Central memory CD8-positive, alpha-beta T cell (primary cell): Measurements from ENCODE around the gene PLEKHG3.
"Not testable (repeated sequence)": the region's sequence is repeated elsewhere in the genome, so short reads cannot be mapped to it uniquely, and the experiment has no call there.

Source experiments
- ATAC-seq: fragments of 150-1000 bp; cut with Tn5 transposase; replicated peaks from 2 replicates; pipeline ENCODE4 v1.10.0; 2022; ENCODE audit warnings: mild to moderate bottlenecking, moderate FRiP score, moderate number of reproducible peaks; ENCODE audit not compliant: poor library complexity, severe bottlenecking; ENCODE audit errors: extremely low read depth
- DNase-seq, 2 donors: peaks; one replicate each; pipeline ENCODE4 v3.0.0; 2021; ENCODE audit warnings: low spot score in 2 of 2
- H3K27ac Mint-ChIP-seq: one replicate; pipeline ENCODE4 v1.8.0; 2022; ENCODE audit warnings: low read depth, mild to moderate bottlenecking, moderate library complexity, mixed read lengths
- H3K27me3 Mint-ChIP-seq: one replicate; pipeline ENCODE4 v1.8.0; 2022; ENCODE audit warnings: mixed read lengths
- H3K36me3 Mint-ChIP-seq: one replicate; pipeline ENCODE4 v1.8.0; 2022; ENCODE audit warnings: mild to moderate bottlenecking, moderate library complexity, mixed read lengths; ENCODE audit not compliant: insufficient read depth
- H3K4me1 Mint-ChIP-seq: one replicate; pipeline ENCODE4 v1.8.0; 2022; ENCODE audit warnings: mixed read lengths
- H3K4me3 Mint-ChIP-seq: one replicate; pipeline ENCODE4 v1.8.0; 2022; ENCODE audit warnings: mild to moderate bottlenecking, moderate library complexity, mixed read lengths
- H3K9me3 Mint-ChIP-seq: one replicate; pipeline ENCODE4 v1.8.0; 2022; ENCODE audit warnings: mixed read lengths

The PLEKHG3 gene

GRCh38 chr14:64680013-64680713 is 24.1 kb upstream of the PLEKHG3 start:
- H3K4me1 Mint-ChIP-seq: no peaks in the 10 kb centered on the region
- H3K9me3 Mint-ChIP-seq: no peaks in the 10 kb centered on the region
- no peaks in the 10 kb centered on the region for H3K27me3 Mint-ChIP-seq
- no peak overlapping the region for H3K4me3 Mint-ChIP-seq
- no peaks in the 10 kb centered on the region for H3K36me3 Mint-ChIP-seq
- DNase-seq (no peak), ATAC-seq (no peak)
- no peak overlapping the region for H3K27ac Mint-ChIP-seq

GRCh38 chr14:64680714-64681065 is 23.5 kb upstream of the PLEKHG3 start:
- Mint-ChIP-seq H3K9me3 (no peaks in the 10 kb centered on the region), H3K4me3 (no peak overlapping the region), H3K27me3 (no peaks in the 10 kb centered on the region), H3K27ac (no peak overlapping the region), H3K4me1 (no peaks in the 10 kb centered on the region), H3K36me3 (no peaks in the 10 kb centered on the region)
- ATAC-seq: no peak
- no peak for DNase-seq

GRCh38 chr14:64681796-64682710 is 22.2 kb upstream of the PLEKHG3 start:
- H3K36me3 Mint-ChIP-seq: no peaks in the 10 kb centered on the region

GRCh38 chr14:64682843-64683242 is 21.4 kb upstream of the PLEKHG3 start:
- no peak for ATAC-seq
- no peak for DNase-seq
- H3K27ac Mint-ChIP-seq: no peak overlapping the region

More at GRCh38 chr14:64681796-64682710, 22.2 kb upstream of the PLEKHG3 start:
- ATAC-seq (no peak), DNase-seq (no peak)
- no peak overlapping the region for H3K4me3 Mint-ChIP-seq
- peaks cover 4% of the 10 kb centered on the region for H3K4me1 Mint-ChIP-seq
- H3K27me3 Mint-ChIP-seq: no peaks in the 10 kb centered on the region
- no peaks in the 10 kb centered on the region for H3K9me3 Mint-ChIP-seq
- H3K27ac Mint-ChIP-seq: no peak overlapping the region

GRCh38 chr14:64683264-64683663 is 21.0 kb upstream of the PLEKHG3 start:
- ATAC-seq (no peak), DNase-seq (no peak)
- Mint-ChIP-seq H3K4me1 (peaks cover 8% of the 10 kb centered on the region), H3K27ac (no peak overlapping the region), H3K9me3 (no peaks in the 10 kb centered on the region), H3K4me3 (no peak overlapping the region), H3K36me3 (no peaks in the 10 kb centered on the region), H3K27me3 (no peaks in the 10 kb centered on the region)

More at GRCh38 chr14:64682843-64683242, 21.4 kb upstream of the PLEKHG3 start:
- Mint-ChIP-seq H3K4me3 (no peak overlapping the region), H3K9me3 (no peaks in the 10 kb centered on the region), H3K27me3 (no peaks in the 10 kb centered on the region), H3K36me3 (no peaks in the 10 kb centered on the region), H3K4me1 (peaks cover 4% of the 10 kb centered on the region)

- H3K4me1 Mint-ChIP-seq: peaks cover 16% of the 10 kb centered on the region
- no peak overlapping the region for H3K27ac Mint-ChIP-seq
- no peaks in the 10 kb centered on the region for H3K9me3 Mint-ChIP-seq
- no peak overlapping the region for H3K4me3 Mint-ChIP-seq
- H3K36me3 Mint-ChIP-seq: no peaks in the 10 kb centered on the region
- no peaks in the 10 kb centered on the region for H3K27me3 Mint-ChIP-seq
- ATAC-seq: no peak
- DNase-seq: no peak
Observed at GRCh38 chr14:64684091-64684490, 20.1 kb upstream of the PLEKHG3 start.

- no peak for ATAC-seq
- no peak overlapping the region for H3K4me3 Mint-ChIP-seq
- no peak overlapping the region for H3K27ac Mint-ChIP-seq
- no peaks in the 10 kb centered on the region for H3K27me3 Mint-ChIP-seq
- H3K4me1 Mint-ChIP-seq: peaks cover 22% of the 10 kb centered on the region
- no peaks in the 10 kb centered on the region for H3K9me3 Mint-ChIP-seq
- DNase-seq: no peak
- no peaks in the 10 kb centered on the region for H3K36me3 Mint-ChIP-seq
Observed at GRCh38 chr14:64685371-64686281, 18.6 kb upstream of the PLEKHG3 start.

- Mint-ChIP-seq H3K4me1 (peaks cover 22% of the 10 kb centered on the region), H3K36me3 (no peaks in the 10 kb centered on the region), H3K27ac (no peak overlapping the region), H3K9me3 (no peaks in the 10 kb centered on the region), H3K27me3 (no peaks in the 10 kb centered on the region), H3K4me3 (no peak overlapping the region)
- no peak for DNase-seq
- no peak for ATAC-seq
Observed at GRCh38 chr14:64686282-64686615, 18.0 kb upstream of the PLEKHG3 start.

GRCh38 chr14:64688031-64688430 is 16.2 kb upstream of the PLEKHG3 start:
- Mint-ChIP-seq H3K27ac (no peak overlapping the region), H3K9me3 (no peaks in the 10 kb centered on the region), H3K4me1 (peaks cover 22% of the 10 kb centered on the region), H3K4me3 (no peak overlapping the region), H3K36me3 (no peaks in the 10 kb centered on the region), H3K27me3 (no peaks in the 10 kb centered on the region)
- DNase-seq (no peak), ATAC-seq (peak; percentile 6)

- Mint-ChIP-seq H3K4me1 (peaks cover 22% of the 10 kb centered on the region), H3K36me3 (no peaks in the 10 kb centered on the region), H3K9me3 (no peaks in the 10 kb centered on the region), H3K27me3 (no peaks in the 10 kb centered on the region), H3K4me3 (peak overlapping the region; percentile 2), H3K27ac (no peak overlapping the region)
- DNase-seq: no peak
- no peak for ATAC-seq
Observed at GRCh38 chr14:64688811-64689281, 15.4 kb upstream of the PLEKHG3 start.

GRCh38 chr14:64689289-64689688 is 14.9 kb upstream of the PLEKHG3 start:
- H3K36me3 Mint-ChIP-seq: no peaks in the 10 kb centered on the region
- no peaks in the 10 kb centered on the region for H3K9me3 Mint-ChIP-seq
- H3K27me3 Mint-ChIP-seq: no peaks in the 10 kb centered on the region
- no peak for ATAC-seq
- H3K4me1 Mint-ChIP-seq: peaks cover 22% of the 10 kb centered on the region
- peak overlapping the region; percentile 2 for H3K4me3 Mint-ChIP-seq
- no peak for DNase-seq
- H3K27ac Mint-ChIP-seq: no peak overlapping the region

- not testable (repeated sequence) for H3K27ac Mint-ChIP-seq, H3K36me3 Mint-ChIP-seq, H3K27me3 Mint-ChIP-seq, H3K9me3 Mint-ChIP-seq, DNase-seq, ATAC-seq, H3K4me3 Mint-ChIP-seq
- peaks cover 22% of the 10 kb centered on the region for H3K4me1 Mint-ChIP-seq
Observed at GRCh38 chr14:64690607-64691006, 13.6 kb upstream of the PLEKHG3 start.
